ENCODE results near the gene CFAP61. TPM values are rescaled to one million over a fixed set of nuclear protein-coding genes. Genes with fewer than 3 reads are reported as not detected.

Gene CFAP61
- total RNA-seq, 4 donors from 2014 or later = not detected

DNA sequence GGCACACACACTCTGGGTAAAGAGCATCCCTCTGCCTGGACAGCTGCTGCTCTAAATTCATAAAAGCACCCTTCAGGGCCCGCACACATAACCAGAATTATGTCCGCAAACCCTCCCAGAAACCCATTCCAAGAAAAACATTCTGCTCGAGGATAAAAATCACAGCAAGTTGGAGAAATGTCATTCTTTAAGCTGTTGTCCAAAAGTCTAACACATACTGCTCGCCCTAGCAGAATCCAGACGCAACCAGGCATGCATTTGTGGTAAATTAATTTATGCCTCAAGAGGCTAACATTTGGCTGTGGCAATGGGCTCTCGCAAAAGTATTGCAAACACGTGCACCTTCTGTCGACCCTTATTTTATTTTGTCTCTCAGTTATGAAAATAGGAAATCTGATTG lies 199.5 kb downstream of the CFAP61 start:
- DNase-seq (ENCODE audit: low spot score) = no peak
- no peak for ATAC-seq (ENCODE audit: low FRiP score)
- TF ChIP-seq, protein P1, sequence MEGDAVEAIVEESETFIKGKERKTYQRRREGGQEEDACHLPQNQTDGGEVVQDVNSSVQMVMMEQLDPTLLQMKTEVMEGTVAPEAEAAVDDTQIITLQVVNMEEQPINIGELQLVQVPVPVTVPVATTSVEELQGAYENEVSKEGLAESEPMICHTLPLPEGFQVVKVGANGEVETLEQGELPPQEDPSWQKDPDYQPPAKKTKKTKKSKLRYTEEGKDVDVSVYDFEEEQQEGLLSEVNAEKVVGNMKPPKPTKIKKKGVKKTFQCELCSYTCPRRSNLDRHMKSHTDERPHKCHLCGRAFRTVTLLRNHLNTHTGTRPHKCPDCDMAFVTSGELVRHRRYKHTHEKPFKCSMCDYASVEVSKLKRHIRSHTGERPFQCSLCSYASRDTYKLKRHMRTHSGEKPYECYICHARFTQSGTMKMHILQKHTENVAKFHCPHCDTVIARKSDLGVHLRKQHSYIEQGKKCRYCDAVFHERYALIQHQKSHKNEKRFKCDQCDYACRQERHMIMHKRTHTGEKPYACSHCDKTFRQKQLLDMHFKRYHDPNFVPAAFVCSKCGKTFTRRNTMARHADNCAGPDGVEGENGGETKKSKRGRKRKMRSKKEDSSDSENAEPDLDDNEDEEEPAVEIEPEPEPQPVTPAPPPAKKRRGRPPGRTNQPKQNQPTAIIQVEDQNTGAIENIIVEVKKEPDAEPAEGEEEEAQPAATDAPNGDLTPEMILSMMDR (IDR thresholded peaks at IDR 0.05) = no peak

DNA sequence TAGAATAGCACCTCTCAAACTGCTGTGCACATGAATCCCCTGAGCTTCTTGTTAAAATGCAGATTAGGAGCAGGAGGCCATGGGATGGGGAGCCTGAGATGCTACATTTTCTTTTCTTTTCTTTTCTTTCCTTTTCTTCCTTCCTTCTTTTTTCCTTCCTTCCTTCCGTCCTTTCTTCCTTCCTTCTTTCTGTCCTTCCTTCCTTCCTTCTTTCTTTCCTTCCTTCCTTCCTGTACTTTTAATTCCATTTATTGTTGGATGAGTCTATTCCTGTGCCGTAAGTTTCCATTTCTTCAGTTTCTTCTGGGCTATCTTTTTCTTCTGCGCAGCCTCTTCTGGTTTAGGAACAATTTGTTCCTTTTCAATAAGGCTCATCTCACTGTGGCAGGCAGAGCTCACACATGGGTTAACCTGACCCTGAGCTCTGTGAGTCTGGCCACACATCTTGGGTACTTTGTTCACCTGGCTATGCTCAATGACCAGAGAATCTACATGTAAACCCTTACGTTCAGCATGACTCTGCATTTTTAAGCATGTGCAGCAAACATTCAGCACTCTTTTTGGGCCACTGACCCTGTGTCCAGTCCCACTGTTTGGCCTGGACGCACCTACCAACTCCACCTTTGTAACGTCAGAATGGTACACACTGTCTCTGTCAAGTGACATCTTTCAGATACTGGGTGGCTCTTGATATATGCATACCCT lies 200.9 kb downstream of the CFAP61 start:
- TF ChIP-seq, protein P1 (IDR thresholded peaks at IDR 0.05) = no peak
- DNase-seq (ENCODE audit: low spot score) (no peak), ATAC-seq (ENCODE audit: low FRiP score) (no peak)

DNA sequence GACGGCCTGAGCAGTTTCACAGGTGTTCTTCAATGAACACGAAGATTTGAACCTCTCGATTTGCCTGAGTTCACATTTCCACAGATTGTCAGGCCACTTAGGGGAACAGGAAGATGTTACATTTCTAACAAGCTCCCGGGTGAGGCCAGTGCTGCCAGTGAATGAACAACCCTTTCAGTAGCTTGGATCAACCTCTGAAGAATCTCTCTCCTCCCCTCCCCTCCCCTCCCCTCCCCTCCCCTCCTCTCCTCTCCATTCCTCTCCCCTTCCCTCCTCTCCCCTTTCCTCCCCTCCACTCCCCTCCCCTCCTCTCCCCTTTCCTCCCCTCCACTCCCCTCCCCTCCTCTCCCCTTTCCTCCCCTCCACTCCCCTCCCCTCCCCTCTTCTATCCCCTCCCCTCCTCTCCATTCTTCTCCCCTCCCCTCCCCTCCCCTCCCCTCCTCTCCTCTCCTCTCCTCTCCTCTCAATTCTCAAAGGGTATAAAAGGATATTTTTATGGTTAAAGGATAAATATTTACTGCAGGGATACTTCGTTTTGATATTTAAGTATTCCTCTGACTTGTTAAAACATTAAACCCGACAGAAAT lies 201.5 kb downstream of the CFAP61 start:
- no peak for ATAC-seq (ENCODE audit: low FRiP score)
- TF ChIP-seq, protein P1 (IDR thresholded peaks at IDR 0.05) = no peak
- no peak for DNase-seq (ENCODE audit: low spot score)

DNA sequence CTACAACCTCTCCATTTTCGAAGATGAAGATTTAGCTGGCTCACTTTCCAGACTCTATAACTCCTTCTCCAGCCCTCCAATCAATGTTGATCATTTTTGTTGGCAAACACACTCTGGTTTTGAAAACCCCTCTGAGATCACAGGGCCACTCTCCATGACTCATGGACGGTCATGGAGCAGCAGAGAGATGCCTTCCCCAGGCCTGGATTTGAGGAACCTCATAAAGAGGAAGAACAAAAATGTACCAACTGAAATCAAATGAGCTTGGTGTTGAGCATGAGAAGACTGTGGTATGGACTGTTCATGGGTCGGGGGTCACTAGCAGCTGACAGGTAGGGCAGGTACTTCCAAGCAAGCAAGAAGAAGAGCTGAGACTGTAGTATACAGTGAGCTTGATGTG lies 202.8 kb downstream of the CFAP61 start:
- ATAC-seq (ENCODE audit: low FRiP score) (no peak), DNase-seq (ENCODE audit: low spot score) (no peak)
- TF ChIP-seq, protein P1 (IDR thresholded peaks at IDR 0.05) = no peak

DNA sequence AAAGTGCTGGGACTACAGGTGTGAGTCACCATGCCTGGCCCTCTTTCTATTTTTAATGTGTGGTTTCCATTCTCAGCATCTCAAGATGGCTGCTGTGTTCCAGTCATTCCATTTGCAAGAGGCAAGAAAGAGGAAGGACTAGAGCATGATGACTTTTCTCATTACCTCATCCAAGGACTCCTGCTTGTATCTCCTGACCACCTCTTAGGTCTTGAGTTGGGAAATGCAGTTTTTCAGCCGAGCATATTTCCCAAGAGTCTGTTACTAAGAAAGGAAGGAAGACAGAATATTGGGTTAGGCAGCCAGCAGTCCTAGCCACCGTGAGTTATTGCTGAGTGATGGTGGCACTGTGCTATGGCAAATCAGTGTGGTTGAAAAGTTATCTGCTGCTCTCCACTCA lies 207.2 kb downstream of the CFAP61 start:
- TF ChIP-seq, protein P1 (IDR thresholded peaks at IDR 0.05) = no peak
- no peak for DNase-seq (ENCODE audit: low spot score)
- ATAC-seq (ENCODE audit: low FRiP score) = no peak

DNA sequence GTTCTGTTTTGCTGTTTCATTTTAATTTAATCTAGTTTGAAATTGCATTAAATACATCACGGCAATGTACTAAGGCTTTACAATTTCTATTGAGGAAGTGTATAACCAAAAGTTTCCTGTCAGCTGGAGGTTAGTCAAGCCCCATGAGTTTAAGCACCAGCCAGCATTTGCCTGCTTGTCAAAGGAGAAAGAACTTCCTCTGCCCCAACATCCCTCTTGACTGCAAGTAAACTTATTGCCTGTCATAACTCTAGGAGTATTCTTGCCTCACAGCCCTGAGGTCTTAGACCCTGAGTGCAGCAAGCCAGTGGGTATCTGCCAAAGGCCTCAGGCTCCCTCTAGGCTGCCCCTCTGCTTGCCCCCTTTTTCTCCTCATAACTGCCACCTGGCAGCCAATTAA lies 208.8 kb downstream of the CFAP61 start:
- TF ChIP-seq, protein P1 (IDR thresholded peaks at IDR 0.05) = no peak
- no peak for DNase-seq (ENCODE audit: low spot score)
- no peak for ATAC-seq (ENCODE audit: low FRiP score)

DNA sequence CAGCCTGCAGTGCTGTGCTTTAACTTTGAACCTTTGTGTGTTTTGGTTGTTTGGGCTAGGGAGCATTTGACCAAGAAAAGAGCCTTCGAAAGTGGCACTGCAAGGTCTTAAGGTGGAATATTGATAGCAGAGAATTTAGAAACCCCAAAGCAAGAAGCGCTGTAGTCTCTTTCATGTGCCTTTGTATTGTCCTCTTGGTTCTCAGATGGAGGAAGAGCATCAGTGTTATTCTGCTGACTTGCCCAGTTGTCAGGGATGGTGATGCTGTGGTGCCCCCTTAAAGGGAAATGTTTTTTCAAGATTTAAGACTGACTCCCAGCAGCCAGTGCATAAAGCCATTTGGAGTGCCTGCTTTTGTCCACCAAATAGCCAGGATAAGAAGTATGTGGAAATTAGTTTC lies 212.9 kb downstream of the CFAP61 start:
- ATAC-seq (ENCODE audit: low FRiP score) (no peak), DNase-seq (ENCODE audit: low spot score) (no peak)
- TF ChIP-seq, protein P1 (IDR thresholded peaks at IDR 0.05) = no peak

Data from omental fat pad (tissue), 4 donors.